HepG2 (cell line): ENCODE measurements around the gene TP73. TPM values are rescaled to one million over a fixed set of nuclear protein-coding genes. Genes with fewer than 3 reads are reported as not detected.

Experiments used
- ATAC-seq: fragments of 200-7000 bp; cut with Tn5 transposase; 3 replicates; pipeline ENCODE4 v1.9.1; 2020; ENCODE audit warnings: mild to moderate bottlenecking, moderate library complexity
- BruUV-seq: library from RNA; stranded (reverse); fragments of 400-500 nt; replicated peaks from 2 replicates; lab custom pipeline; 2021; lab: Mats Ljungman, UMichigan
- CTCF ChIA-PET: fragments of 300-600 bp; formaldehyde crosslinking; extraction: SDS; loops from one replicate; lab custom pipeline; 2021; ENCODE audit warnings: low total read pairs, inconsistent platforms, low intra/inter-chr PET ratio; lab: Yijun Ruan, JAX
- POLR2A ChIA-PET: fragments of 350-600 bp; sonication (Branson Sonifier 250); formaldehyde crosslinking; loops from one replicate; lab custom pipeline; 2020; ENCODE audit warnings: antibody characterized with exemption, inconsistent platforms; lab: Yijun Ruan, JAX
- DNase-seq: peaks from one replicate; pipeline ENCODE4 v3.0.0-alpha.2; 2015; ENCODE audit warnings: low spot score
- FAIRE-seq: peaks from 3 replicates; lab custom pipeline; 2011; peaks lifted over from hg19 to GRCh38; lab: Jason Lieb, UNC
- H2AFZ ChIP-seq: one replicate; pipeline ENCODE4 v1.6.1; 2011; ENCODE audit warnings: low read length, inconsistent platforms
- H3K27ac ChIP-seq: fragments of 300-600 bp; 3 replicates; pipeline ENCODE4 v1.8.0; 2011; ENCODE audit warnings: mixed run types, mild to moderate bottlenecking, mixed read lengths, low read length, inconsistent platforms; ENCODE audit not compliant: insufficient read depth; ENCODE audit errors: extremely low read length
- H3K27me3 ChIP-seq, 2 experiments: fragments of 200-600 bp in 1 of 2; 2 replicates in 1 of 2; 3 replicates in 1 of 2; pipeline versions ENCODE4 v1.6.0 to v1.8.0; 2011; ENCODE audit warnings: low read length in 2 of 2, mild to moderate bottlenecking in 2 of 2, moderate library complexity in 2 of 2, inconsistent platforms in 1 of 2; ENCODE audit not compliant: insufficient read depth in 2 of 2, control insufficient read depth in 1 of 2
- H3K36me3 ChIP-seq, 2 experiments: fragments of 200-600 bp in 1 of 2; replicated peaks in 1 of 2; 2 replicates in 1 of 2; 3 replicates in 1 of 2; pipeline versions ENCODE4 v1.5.1 to v1.8.0; 2011; ENCODE audit warnings: low read length in 2 of 2, inconsistent platforms in 1 of 2; ENCODE audit not compliant: insufficient read depth in 2 of 2, control insufficient read depth in 1 of 2
- H3K4me1 ChIP-seq: 2 replicates; pipeline ENCODE4 v1.5.1; 2012; ENCODE audit warnings: low read length, inconsistent platforms; ENCODE audit not compliant: insufficient read depth
- H3K4me2 ChIP-seq: 2 replicates; pipeline ENCODE4 v1.6.0; 2011; ENCODE audit warnings: low read depth, low read length, inconsistent platforms
- H3K4me3 ChIP-seq, 3 experiments: fragments of 200-600 bp in 1 of 3; sonication (generic), shearing (Covaris generic) in 1 of 3; replicated peaks in 1 of 3; 2 replicates each; pipeline ENCODE4 v1.5.1; 2011 to 2016; ENCODE audit warnings: low read length in 3 of 3, inconsistent platforms in 2 of 3, low read depth in 2 of 3, mild to moderate bottlenecking in 2 of 3, control low read depth in 1 of 3, mixed read lengths in 1 of 3; ENCODE audit not compliant: insufficient read depth in 1 of 3
- H3K79me2 ChIP-seq: one replicate; pipeline ENCODE4 v1.6.1; 2011; ENCODE audit warnings: low read length, inconsistent platforms; ENCODE audit not compliant: insufficient read depth
- H3K9ac ChIP-seq: 2 replicates; pipeline ENCODE4 v1.6.0; 2011; ENCODE audit warnings: mild to moderate bottlenecking, low read depth, low read length, inconsistent platforms; ENCODE audit not compliant: insufficient read depth
- H3K9me3 ChIP-seq: 2 replicates; pipeline ENCODE4 v1.5.1; 2012; ENCODE audit warnings: mild to moderate bottlenecking, low read length
- H4K20me1 ChIP-seq: 2 replicates; pipeline ENCODE4 v1.6.0; 2011; ENCODE audit warnings: inconsistent platforms, mild to moderate bottlenecking, low read length, moderate library complexity; ENCODE audit not compliant: insufficient read depth
- GATAD2A ChIP-seq: IDR thresholded peaks from 2 replicates; pipeline ENCODE4 v1.6.1; 2016
- NR0B2 ChIP-seq: sonication (generic); formaldehyde crosslinking; IDR thresholded peaks from 2 replicates; pipeline ENCODE4 v1.4.0; 2020; ENCODE audit warnings: mild to moderate bottlenecking, missing genetic modification reagents
- SIX1 ChIP-seq: sonication (generic); formaldehyde crosslinking; IDR thresholded peaks from 2 replicates; pipeline ENCODE4 v1.4.0; 2020; ENCODE audit warnings: missing genetic modification reagents, borderline replicate concordance
- ZNF17 ChIP-seq: sonication (generic); formaldehyde crosslinking; IDR thresholded peaks from 2 replicates; pipeline ENCODE4 v1.5.0; 2020; ENCODE audit warnings: mild to moderate bottlenecking, missing genetic modification reagents
- ZNF496 ChIP-seq: sonication (generic); formaldehyde crosslinking; IDR thresholded peaks from 2 replicates; pipeline ENCODE4 v1.8.1; 2023; ENCODE audit warnings: mild to moderate bottlenecking, moderate library complexity, missing genetic modification reagents; ENCODE audit not compliant: insufficient replicate concordance
- ZNF616 ChIP-seq: sonication (generic); formaldehyde crosslinking; IDR thresholded peaks from 2 replicates; pipeline ENCODE4 v1.5.0; 2020; ENCODE audit warnings: low read depth, mild to moderate bottlenecking, missing genetic modification reagents
- WGBS: methylation state at CpG from one replicate; pipeline ENCODE4 v1.1.6; 2017; ENCODE audit warnings: low lambda C conversion rate; 5-methylcytosine and 5-hydroxymethylcytosine counted together
- in situ Hi-C: cut with HindIII; loops from 2 replicates; pipeline ENCODE4 v1.10.0; 2017; ENCODE audit warnings: low pct_unique_long_range_greater_than_20kb; ENCODE audit not compliant: extremely low pct_ligation_motif_present
- intact Hi-C: fragments of 100-400 bp; cut with micrococcal nuclease; formaldehyde crosslinking; loops from one replicate; pipeline ENCODE4 v1.10.0; 2022; ENCODE audit not compliant: unreplicated experiment
- polyA plus RNA-seq, 8 experiments: library from polyadenylated mRNA; depleted of rRNA in 3 of 8; stranded (reverse) in 7 of 8; unstranded in 1 of 8; fragments of >200 nt; fragmentation: Illumina TruSeq in 4 of 8; extraction: Trizol in 4 of 8; gene quantifications; 2 replicates each; pipeline versions ENCODE4 v1.2.1 to v1.2.3, GENCODE V29; 2011 to 2016; ENCODE audit warnings: low read depth in 4 of 8, missing spikeins in 1 of 8, mixed read lengths in 1 of 8; ENCODE audit not compliant: insufficient read depth in 1 of 8
- total RNA-seq, 5 experiments: library from RNA; depleted of rRNA; stranded (reverse); fragments of >200 nt; fragmentation: Illumina TruSeq; extraction: Trizol; gene quantifications; 2 replicates each; pipeline ENCODE4 v1.2.3, GENCODE V29; 2016; ENCODE audit warnings: low read depth in 1 of 5

Gene TP73
- total and polyA plus RNA-seq, 2 of the 13 experiments (the other 11 are each of a cell fraction or from before 2014, with no cell fraction given), result 0.49 to 1.1 TPM

GRCh38 chr1:3727825-3728776, 75.8 kb downstream of the TP73 start:
- Histone ChIP-seq H3K4me2 (no peak overlapping the region), H3K27ac (no peak overlapping the region), H3K9me3 (no peaks in the 10 kb centered on the region), H3K36me3 (no peaks in the 10 kb centered on the region), H3K79me2 (no peaks in the 10 kb centered on the region), H3K4me3 (no peak overlapping the region), H2AFZ (no peak overlapping the region), H3K4me1 (peaks cover 18% of the 10 kb centered on the region), H3K27me3 (no peaks in the 10 kb centered on the region), H3K9ac (no peak overlapping the region), H4K20me1 (no peaks in the 10 kb centered on the region)
- DNase-seq (no peak), FAIRE-seq (no peak), ATAC-seq (no peak)
- in situ Hi-C loops (no loop called here), intact Hi-C loops (no loop called here)
- 80% methylated on average over 5 of the region's 31 CpGs for WGBS
- TF ChIP-seq ZNF496 (CRISPR knock-in tag) (no peak), SIX1 (CRISPR knock-in tag) (no peak)
- ChIA-PET CTCF (interaction anchor here (1.0 kb wide), 1 partner anchor 33 kb away, joined by 3 read pairs; no protein-coding TSS in a partner anchor), POLR2A (no interaction called here)
- BruUV-seq, result no TSS peak

- ATAC-seq, result no peak
- H2AFZ ChIP-seq, result no peak overlapping the region
- H4K20me1 ChIP-seq, result no peaks in the 10 kb centered on the region
- H3K4me2 ChIP-seq, result no peak overlapping the region
- ChIA-PET CTCF (no interaction called here), POLR2A (no interaction called here)
- H3K9ac ChIP-seq, result no peak overlapping the region
- no peaks in the 10 kb centered on the region for H3K9me3 ChIP-seq
- no peaks in the 10 kb centered on the region for H3K27me3 ChIP-seq
- in situ Hi-C loops (no loop called here), intact Hi-C loops (no loop called here)
- no peak for FAIRE-seq
- WGBS, result 92% methylated on average over 10 of the region's 32 CpGs
- no peak for DNase-seq
- peaks cover 35% of the 10 kb centered on the region for H3K4me1 ChIP-seq
- TF ChIP-seq GATAD2A (CRISPR knock-in tag) (no peak), ZNF616 (CRISPR knock-in tag) (no peak), ZNF17 (CRISPR knock-in tag) (no peak), NR0B2 (CRISPR knock-in tag) (no peak)
- H3K79me2 ChIP-seq, result no peaks in the 10 kb centered on the region
- H3K27ac ChIP-seq, result no peak overlapping the region
- H3K36me3 ChIP-seq, result peaks cover under 1 to 1% of the 10 kb centered on the region in 2 experiments; a peak in 1 of 5 replicates
- H3K4me3 ChIP-seq, result no peak overlapping the region
- no TSS peak for BruUV-seq
Measured at GRCh38 chr1:3729594-3730542, 77.6 kb downstream of the TP73 start.
